Measurements from ENCODE around the gene DTNB. TPM values are rescaled to one million over a fixed set of nuclear protein-coding genes. Genes with fewer than 3 reads are reported as not detected.

DTNB gene
- total and polyA plus RNA-seq, 10 of the 15 experiments (the other 5 are each of a cell fraction or from before 2014, with no cell fraction given): 4.5 to 30.6 (median 11.9) TPM

DNA sequence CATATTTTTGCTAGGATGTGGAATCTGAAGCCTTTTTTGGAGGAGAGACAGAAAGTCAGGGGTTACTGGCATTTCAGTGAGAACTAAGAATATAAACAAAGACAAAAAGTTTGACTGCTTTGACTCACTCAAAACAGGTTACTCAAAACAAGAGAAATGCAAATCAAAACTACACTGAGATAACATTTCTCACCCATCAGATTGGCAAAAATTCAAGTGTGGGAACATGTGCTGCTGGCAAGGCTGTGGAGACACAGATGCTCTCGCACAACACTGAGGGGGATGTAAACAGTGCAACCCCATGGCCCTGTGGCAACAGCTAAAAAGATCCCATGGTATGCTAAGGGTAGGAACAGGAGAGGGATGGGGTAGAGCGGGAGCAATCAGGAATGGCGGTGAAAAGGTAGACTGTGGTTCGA lies 86.6 kb downstream of the DTNB start (continued):
- TF ChIP-seq, protein P1, sequence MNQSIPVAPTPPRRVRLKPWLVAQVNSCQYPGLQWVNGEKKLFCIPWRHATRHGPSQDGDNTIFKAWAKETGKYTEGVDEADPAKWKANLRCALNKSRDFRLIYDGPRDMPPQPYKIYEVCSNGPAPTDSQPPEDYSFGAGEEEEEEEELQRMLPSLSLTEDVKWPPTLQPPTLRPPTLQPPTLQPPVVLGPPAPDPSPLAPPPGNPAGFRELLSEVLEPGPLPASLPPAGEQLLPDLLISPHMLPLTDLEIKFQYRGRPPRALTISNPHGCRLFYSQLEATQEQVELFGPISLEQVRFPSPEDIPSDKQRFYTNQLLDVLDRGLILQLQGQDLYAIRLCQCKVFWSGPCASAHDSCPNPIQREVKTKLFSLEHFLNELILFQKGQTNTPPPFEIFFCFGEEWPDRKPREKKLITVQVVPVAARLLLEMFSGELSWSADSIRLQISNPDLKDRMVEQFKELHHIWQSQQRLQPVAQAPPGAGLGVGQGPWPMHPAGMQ (IDR thresholded peaks at IDR 0.05; ENCODE audit: borderline replicate concordance): no peak
- TF ChIP-seq CREM (IDR thresholded peaks at IDR 0.05; ENCODE audit: low read depth) (peak; percentile 91), FOXK2 (IDR thresholded peaks at IDR 0.05) (peak; percentile 66), SIN3A (IDR thresholded peaks at IDR 0.05; ENCODE audit: low read depth, low read length) (no peak), MTA2 (IDR thresholded peaks at IDR 0.05; ENCODE audit: low read depth) (peak; percentile 75), FOXM1 (IDR thresholded peaks at IDR 0.05; ENCODE audit: low read depth, low read length) (peak; percentile 91), IRF4 (IDR thresholded peaks at IDR 0.05; ENCODE audit: low read depth, low read length) (peak; percentile 100), ZNF24 (IDR thresholded peaks at IDR 0.05) (peak; percentile 64; the same call in 1 of the 2 replicates), STAT3 (IDR thresholded peaks at IDR 0.05; ENCODE audit: low read depth, low read length) (peak; percentile 77; the same call in 1 of the 2 replicates), SMARCA5 (IDR thresholded peaks at IDR 0.05) (no peak), MXI1 (IDR thresholded peaks at IDR 0.05; ENCODE audit: low read depth, low read length) (peak; percentile 28; the same call in 1 of the 2 replicates), IKZF1 (conservative IDR thresholded peaks at IDR 0.05) (peak; percentile 67), KAT2A (conservative IDR thresholded peaks at IDR 0.05; ENCODE audit: control insufficient read depth, low read depth, low read length) (no peak), NR2C2 (IDR thresholded peaks at IDR 0.05; ENCODE audit: borderline replicate concordance, control insufficient read depth, insufficient read length, low read depth) (no peak), TCF7 (IDR thresholded peaks at IDR 0.05; ENCODE audit: borderline replicate concordance) (no peak)
- TF ChIP-seq, protein P2, sequence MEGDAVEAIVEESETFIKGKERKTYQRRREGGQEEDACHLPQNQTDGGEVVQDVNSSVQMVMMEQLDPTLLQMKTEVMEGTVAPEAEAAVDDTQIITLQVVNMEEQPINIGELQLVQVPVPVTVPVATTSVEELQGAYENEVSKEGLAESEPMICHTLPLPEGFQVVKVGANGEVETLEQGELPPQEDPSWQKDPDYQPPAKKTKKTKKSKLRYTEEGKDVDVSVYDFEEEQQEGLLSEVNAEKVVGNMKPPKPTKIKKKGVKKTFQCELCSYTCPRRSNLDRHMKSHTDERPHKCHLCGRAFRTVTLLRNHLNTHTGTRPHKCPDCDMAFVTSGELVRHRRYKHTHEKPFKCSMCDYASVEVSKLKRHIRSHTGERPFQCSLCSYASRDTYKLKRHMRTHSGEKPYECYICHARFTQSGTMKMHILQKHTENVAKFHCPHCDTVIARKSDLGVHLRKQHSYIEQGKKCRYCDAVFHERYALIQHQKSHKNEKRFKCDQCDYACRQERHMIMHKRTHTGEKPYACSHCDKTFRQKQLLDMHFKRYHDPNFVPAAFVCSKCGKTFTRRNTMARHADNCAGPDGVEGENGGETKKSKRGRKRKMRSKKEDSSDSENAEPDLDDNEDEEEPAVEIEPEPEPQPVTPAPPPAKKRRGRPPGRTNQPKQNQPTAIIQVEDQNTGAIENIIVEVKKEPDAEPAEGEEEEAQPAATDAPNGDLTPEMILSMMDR (IDR thresholded peaks at IDR 0.05 in 2 of 3, conservative IDR thresholded peaks at IDR 0.05 in 1 of 3; ENCODE audit: control insufficient read depth in 2 of 3, extremely low read depth in 1 of 3, insufficient read depth in 1 of 3, low read depth in 3 of 3, low read length in 3 of 3): no peak
- TF ChIP-seq, protein P3, sequence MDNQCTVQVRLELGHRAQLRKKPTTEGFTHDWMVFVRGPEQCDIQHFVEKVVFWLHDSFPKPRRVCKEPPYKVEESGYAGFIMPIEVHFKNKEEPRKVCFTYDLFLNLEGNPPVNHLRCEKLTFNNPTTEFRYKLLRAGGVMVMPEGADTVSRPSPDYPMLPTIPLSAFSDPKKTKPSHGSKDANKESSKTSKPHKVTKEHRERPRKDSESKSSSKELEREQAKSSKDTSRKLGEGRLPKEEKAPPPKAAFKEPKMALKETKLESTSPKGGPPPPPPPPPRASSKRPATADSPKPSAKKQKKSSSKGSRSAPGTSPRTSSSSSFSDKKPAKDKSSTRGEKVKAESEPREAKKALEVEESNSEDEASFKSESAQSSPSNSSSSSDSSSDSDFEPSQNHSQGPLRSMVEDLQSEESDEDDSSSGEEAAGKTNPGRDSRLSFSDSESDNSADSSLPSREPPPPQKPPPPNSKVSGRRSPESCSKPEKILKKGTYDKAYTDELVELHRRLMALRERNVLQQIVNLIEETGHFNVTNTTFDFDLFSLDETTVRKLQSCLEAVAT (IDR thresholded peaks at IDR 0.05): 0 out of 2 replicates have a peak, but pooled peaks have one; percentile 43
- TF ChIP-seq, protein P4, sequence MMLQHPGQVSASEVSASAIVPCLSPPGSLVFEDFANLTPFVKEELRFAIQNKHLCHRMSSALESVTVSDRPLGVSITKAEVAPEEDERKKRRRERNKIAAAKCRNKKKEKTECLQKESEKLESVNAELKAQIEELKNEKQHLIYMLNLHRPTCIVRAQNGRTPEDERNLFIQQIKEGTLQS (IDR thresholded peaks at IDR 0.05; ENCODE audit: borderline replicate concordance, extremely low read depth, low read depth, low read length): no peak
- TF ChIP-seq, protein P5, sequence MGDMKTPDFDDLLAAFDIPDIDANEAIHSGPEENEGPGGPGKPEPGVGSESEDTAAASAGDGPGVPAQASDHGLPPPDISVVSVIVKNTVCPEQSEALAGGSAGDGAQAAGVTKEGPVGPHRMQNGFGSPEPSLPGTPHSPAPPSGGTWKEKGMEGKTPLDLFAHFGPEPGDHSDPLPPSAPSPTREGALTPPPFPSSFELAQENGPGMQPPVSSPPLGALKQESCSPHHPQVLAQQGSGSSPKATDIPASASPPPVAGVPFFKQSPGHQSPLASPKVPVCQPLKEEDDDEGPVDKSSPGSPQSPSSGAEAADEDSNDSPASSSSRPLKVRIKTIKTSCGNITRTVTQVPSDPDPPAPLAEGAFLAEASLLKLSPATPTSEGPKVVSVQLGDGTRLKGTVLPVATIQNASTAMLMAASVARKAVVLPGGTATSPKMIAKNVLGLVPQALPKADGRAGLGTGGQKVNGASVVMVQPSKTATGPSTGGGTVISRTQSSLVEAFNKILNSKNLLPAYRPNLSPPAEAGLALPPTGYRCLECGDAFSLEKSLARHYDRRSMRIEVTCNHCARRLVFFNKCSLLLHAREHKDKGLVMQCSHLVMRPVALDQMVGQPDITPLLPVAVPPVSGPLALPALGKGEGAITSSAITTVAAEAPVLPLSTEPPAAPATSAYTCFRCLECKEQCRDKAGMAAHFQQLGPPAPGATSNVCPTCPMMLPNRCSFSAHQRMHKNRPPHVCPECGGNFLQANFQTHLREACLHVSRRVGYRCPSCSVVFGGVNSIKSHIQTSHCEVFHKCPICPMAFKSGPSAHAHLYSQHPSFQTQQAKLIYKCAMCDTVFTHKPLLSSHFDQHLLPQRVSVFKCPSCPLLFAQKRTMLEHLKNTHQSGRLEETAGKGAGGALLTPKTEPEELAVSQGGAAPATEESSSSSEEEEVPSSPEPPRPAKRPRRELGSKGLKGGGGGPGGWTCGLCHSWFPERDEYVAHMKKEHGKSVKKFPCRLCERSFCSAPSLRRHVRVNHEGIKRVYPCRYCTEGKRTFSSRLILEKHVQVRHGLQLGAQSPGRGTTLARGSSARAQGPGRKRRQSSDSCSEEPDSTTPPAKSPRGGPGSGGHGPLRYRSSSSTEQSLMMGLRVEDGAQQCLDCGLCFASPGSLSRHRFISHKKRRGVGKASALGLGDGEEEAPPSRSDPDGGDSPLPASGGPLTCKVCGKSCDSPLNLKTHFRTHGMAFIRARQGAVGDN (IDR thresholded peaks at IDR 0.05): peak; percentile 66
- TF ChIP-seq, protein P6, sequence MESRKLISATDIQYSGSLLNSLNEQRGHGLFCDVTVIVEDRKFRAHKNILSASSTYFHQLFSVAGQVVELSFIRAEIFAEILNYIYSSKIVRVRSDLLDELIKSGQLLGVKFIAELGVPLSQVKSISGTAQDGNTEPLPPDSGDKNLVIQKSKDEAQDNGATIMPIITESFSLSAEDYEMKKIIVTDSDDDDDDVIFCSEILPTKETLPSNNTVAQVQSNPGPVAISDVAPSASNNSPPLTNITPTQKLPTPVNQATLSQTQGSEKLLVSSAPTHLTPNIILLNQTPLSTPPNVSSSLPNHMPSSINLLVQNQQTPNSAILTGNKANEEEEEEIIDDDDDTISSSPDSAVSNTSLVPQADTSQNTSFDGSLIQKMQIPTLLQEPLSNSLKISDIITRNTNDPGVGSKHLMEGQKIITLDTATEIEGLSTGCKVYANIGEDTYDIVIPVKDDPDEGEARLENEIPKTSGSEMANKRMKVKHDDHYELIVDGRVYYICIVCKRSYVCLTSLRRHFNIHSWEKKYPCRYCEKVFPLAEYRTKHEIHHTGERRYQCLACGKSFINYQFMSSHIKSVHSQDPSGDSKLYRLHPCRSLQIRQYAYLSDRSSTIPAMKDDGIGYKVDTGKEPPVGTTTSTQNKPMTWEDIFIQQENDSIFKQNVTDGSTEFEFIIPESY (IDR thresholded peaks at IDR 0.05): no peak

Data from GM12878 (cell line).